Stimulated activated CD4-positive, alpha-beta T cell treated with anti-CD3 and anti-CD28 coated beads, Interleukin-2, amount 100 ng/mL, for 24 hours (primary cell): ENCODE measurements around the gene SLC9A3.

ENCODE experiments used
- DNase-seq, 2 donors: peaks; one replicate each; pipeline ENCODE4 v3.0.0-alpha.2; 2020

Gene SLC9A3

DNA sequence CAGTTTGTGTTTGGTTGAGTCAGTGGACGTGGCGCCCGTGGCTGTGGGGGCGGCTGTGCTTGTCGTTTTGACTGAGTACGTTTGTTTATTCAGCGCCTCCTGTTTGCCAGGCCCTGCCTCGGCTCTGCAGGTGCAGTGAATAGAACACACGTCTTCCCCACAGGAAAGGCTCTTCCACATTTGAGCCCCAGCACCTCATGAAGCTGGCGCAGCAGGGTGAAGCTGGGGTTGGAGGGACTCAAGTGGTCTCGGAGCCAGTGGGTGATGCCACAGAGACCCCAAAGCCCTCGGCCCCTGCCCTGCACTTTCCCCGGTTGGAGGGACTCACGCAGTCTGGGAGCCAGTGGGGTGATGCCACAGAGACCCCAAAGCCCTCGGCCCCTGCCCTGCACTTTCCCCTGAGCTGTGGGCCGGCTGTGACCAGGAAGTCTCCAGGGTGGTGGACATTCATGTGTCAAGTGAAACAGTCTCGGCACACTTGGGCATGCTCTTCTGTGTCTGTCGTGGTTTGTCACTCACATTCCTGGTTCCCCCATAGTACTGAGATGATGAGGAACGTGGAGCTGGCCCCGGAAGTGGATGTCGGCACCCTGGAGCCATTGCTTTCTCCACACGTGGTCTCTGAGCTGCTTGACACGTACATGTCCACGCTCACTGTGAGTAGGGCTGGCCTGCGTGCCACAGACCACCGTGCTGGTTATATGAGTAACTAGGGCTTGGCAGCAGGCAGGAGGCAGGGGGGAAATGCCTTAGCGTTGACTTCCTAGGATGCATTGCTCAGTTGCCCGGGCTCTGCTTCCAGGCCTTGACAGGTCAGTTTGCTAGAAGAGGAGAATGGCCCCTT, 67.7 kb downstream of the SLC9A3 start:
- no peak for DNase-seq

DNA sequence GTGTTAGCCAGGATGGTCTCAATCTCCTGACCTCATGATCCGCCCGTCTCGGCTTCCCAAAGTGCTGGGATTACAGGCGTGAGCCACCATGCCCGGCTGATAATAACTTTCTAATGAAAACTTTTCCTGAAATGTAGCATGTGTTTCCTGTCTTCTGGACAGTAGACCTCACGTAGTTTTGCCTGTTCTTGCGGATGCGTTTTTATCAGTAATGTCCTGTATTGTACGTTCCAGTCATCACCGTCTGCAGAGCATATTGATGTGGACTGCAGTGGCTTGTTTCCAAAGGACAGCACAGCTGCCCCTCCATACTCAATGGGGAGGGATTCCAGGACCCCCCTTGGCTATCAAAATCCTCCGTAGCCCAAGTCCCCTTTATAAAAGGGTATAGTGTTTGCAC, 68.4 kb downstream of the SLC9A3 start:
- no peak for DNase-seq

DNA sequence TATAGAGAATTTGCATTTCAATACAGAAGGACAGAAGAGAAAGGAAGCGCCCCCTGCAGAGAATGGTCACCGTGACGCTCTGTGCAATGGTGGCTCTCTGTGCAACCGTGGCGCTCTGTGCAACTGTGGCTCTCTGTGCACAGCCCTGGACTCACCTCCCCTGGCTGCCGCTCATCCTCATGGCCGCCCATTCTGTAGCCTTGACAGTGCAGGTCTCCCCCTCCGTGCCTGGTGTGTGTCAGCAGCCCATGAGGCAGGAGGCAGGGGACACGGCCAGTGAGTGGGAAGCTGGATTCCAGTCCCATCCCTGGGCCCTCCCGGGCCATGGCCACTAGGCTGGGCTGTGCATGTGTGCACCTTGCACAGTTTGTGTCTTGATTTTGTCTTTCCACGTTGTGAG, 69.3 kb downstream of the SLC9A3 start:
- DNase-seq = no peak

DNA sequence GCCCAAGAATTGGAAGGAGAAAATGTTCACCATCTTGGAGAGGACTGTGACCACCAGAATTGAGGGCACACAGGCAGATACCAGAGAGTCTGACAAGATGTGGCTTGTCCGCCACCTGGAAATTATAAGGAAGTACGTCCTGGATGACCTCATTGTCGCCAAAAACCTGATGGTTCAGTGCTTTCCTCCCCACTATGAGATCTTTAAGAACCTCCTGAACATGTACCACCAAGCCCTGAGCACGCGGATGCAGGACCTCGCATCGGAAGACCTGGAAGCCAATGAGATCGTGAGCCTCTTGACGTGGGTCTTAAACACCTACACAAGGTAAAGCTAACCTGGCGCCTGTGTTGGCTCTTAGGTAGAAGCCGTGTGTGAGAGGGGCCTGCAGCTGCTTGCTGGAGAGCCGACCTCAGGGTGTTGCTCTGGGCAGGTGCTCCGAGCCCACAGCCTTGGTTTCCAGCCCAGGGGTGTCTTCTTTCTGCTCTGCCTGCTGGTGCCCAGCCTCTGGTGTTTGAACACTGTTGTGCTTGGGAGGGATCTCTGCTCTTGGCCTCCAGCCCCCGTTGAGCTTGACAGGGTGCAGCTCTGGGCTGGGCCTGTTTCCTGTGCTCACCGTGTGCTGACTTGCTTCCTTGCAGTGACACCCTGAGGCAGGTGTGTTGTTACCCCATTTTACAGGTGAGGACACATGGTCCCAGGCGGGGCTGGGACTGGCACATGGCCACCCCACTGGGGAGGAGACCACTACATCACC, 70.3 kb downstream of the SLC9A3 start:
- DNase-seq = no peak

DNA sequence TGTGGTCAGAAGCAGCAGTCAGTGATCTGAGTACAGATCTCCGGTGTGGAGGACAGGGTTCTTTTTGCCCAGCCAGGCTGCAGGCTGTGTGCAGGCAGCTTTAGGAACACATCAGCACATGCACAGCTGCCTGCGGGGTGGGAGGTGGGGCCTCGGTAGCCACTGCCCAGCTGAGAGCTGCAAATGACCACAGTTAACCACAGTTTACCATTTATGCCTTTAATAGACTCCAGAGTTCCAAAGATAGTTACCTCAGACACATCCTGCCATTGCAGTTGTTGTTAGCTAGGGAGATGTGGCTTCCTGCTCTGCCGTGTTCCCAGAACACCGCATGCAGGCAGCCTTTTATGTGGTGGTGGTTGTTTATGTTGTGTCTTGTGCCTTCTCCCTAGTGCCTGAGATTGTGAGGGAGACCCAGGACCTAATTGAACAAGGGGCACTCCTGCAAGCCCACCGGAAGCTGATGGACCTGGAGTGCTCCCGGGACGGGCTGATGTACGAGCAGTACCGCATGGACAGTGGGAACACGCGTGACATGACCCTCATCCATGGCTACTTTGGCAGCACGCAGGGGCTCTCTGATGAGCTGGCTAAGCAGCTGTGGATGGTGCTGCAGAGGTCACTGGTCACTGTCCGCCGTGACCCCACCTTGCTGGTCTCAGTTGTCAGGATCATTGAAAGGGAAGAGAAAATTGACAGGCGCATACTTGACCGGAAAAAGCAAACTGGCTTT, 71.1 kb downstream of the SLC9A3 start:
- no peak for DNase-seq

DNA sequence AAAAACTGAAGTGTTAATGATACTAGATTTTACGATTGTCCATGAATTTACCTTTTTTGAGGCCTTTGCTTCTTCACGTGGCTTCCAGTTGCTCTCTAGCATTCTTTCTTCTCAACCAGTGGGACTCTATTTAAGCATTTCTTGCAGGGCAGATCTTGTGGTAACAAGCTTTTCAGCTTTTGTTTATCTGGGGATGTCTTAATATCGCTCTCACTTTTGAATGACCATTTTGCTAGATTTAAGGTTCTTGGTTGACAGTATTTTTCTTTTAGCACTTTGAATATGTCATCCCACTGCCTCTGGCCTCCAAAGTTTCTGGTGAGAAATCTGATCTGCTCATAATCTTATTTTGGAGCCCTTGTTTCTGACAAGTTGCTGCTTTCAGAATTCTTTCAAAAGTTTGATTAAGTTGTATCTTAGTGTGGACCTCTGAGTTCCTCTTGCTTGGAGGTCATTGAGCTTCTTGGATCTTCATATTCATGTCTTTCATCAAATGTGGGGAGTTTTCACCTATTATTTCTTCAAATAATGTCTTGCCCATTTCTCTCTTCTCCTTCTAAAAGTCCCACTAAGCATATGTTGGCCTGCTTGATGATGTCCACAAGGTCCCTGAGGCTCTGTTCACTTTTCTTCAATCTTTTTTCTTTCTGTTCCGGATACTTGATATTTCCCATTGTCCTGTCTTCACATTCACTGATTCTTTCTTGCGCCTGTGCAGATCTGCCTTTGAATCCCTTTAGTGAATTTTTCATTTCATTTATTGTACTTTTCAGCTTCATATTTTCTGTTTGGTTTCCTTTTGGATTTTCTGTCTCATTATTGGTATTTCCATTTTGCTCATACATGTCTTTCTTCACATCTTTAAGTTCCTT, 72.4 kb downstream of the SLC9A3 start:
- no peak for DNase-seq

DNA sequence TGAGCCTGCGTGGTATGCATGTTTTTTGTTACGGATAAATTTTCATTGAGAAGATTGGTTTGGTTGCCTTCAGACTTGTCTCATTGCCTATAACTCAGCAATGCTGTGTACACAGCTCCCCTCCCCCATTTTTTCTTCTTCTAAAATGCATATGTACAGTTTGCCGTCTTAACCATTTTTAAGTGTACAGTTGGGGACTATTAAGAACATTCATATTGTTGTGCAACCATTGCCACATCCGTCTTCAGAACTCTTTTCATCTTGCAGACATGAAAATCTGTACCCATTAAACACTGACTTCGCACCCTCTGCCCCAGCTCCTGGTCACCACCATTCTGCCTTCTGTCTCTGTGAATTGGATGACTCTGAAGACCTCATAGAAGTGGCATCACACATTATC, 75.1 kb downstream of the SLC9A3 start:
- no peak for DNase-seq

DNA sequence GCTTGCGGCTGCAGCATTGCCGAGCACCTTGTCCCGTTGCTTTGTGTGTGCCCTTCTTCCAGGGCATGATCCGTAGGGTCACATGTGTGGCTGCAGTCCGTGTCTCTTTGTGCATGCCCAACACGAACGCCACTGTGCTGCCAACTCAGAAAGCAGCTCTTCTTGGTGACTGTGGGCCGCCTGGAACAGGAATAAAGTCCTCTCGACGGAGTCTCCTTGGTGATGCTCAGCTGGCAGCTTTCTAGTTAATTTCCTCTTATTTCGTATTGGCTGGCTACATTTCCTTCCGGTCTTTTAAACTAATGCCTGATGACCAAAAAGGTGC, 75.5 kb downstream of the SLC9A3 start:
- DNase-seq = no peak

DNA sequence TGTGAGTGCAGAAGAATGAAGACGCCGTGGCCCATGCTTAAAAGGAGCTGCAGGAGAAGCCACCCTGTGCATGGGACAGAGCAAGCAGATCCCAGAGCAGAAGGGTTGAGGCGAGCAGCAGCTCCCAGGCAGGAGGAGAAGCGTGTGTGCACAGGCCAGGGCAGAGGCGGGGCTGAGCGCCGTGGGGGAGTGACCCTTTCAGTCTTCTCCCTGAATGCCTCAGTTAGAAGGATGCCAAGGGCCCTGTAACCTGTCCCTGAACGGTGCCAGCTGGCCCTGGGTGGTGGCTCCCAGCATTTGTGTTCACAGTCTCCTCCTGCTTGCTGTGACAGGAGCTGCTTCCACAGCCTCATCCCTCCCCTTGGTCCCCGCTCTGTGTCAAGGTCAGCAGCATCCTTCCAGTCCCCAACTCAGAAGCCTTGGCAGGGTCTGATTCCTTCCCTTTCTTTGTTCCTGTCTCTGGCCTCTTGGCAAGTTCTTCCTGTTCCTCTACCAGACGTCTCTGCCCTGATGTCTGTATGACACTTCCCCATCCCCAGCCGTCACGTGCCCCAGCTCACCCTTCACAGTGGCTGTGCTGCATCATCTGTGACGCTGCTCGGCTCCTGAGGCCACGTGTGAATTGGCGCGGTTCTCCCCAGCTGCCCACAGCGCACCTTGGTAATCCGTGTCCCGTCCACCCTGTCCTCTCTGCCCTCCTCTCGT, 76.0 kb downstream of the SLC9A3 start:
- no peak for DNase-seq

DNA sequence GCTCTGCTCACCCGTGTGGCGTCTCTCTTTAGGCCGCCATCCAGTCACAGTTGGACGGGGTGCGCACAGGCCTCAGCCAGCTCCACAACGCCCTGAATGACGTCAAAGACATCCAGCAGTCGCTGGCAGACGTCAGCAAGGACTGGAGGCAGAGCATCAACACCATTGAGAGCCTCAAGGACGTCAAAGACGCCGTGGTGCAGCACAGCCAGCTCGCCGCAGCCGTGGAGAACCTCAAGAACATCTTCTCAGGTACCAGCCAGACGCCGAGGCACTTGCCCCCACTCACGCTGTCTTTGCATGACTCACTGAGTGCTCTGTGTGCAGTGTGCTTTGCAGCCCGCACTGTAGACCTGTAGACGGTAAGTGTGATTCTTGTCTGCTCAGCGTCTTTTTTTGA, 76.7 kb downstream of the SLC9A3 start:
- DNase-seq = no peak

DNA sequence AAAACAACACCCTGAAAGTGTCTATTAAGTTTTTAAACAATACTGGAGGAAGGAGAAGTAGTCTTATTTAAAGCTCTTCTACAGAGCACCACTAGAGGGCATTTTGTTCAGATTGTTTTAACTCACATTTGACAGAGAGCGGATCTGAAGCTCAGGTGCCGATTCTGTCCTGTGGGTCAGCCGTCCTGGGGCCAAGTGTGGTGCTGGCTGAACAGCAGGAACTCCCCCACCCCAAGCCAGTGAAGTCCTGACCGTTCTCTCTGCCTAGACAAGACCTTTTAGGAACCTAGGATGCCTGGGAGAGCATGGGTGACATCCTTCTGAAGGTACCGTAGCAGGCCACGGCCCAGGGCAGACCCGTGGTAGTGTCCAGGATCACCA, 77.4 kb downstream of the SLC9A3 start:
- no peak for DNase-seq

DNA sequence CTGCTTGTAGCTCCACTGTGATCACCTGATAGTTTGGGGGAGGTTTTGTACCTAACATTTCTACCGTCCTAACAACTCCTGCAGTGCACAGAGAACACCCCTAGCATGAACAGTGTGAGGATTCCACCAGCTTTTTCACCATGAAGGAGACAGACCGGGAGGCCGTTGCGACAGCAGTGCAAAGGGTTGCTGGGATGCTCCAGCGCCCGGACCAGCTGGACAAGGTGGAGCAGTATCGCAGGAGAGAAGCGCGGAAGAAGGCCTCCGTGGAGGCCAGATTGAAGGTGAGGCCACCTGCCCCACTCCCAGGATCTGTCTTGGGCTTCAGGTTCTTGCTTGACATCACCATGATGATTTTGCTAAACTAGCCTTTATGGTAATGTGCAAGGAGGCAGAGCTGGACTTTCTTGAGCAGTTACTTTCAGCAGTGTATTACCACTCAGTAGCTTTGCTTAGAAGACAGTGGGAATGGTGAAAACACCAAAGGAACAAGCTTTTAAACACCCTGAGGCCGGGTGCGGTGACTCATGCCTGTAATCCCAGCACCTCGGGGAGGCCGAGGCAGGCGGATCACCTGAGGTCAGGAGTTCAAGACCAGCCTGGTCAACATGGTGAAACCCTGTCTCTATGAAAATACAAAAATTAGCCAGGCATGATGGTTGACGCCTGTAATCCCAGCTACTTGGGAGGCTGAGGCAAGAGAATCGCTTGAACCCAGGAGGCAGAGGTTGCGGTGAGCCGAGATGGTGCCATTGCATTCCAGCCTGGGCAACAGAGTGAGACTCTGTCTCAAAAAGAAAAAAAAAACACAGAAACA, 78.0 kb downstream of the SLC9A3 start:
- no peak for DNase-seq

DNA sequence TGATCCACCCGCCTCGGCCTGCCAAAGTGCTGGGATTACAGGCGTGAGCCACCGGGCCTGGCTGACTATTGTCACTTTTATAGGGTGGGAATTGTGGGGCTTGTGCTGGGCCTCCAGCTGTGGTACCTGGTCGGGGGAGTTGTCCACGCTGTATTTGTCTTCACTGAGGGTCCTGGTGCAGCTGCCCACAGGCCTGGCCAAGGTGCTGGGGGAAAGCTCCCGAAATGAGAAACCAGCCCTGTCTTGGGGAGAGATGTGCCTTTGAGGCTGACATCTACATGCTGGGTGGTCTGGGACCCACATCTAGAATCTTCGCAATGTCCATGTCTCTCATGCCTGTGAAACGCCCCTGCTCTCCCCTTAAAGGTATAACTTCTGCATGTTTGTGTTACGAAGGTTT, 78.7 kb downstream of the SLC9A3 start:
- DNase-seq = no peak

DNA sequence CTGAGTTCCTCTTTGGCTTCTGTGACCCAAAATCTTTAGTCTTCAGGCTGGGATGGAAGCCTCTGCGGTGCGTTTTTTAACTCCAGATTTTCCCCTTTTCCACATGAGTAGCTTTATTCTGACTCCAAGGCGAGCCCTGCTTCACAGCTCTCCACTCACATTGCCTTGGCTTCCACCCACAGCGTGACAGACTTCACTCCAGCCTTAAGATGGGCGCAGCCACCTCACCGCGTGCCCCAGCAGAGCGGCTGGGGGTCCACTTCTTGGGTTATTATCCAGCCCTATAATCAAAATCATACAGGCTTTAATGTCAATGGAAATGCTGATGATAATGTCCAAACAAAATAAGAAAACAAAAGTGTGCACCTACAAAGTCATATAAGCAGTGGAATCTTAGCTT, 80.0 kb downstream of the SLC9A3 start:
- no peak for DNase-seq

DNA sequence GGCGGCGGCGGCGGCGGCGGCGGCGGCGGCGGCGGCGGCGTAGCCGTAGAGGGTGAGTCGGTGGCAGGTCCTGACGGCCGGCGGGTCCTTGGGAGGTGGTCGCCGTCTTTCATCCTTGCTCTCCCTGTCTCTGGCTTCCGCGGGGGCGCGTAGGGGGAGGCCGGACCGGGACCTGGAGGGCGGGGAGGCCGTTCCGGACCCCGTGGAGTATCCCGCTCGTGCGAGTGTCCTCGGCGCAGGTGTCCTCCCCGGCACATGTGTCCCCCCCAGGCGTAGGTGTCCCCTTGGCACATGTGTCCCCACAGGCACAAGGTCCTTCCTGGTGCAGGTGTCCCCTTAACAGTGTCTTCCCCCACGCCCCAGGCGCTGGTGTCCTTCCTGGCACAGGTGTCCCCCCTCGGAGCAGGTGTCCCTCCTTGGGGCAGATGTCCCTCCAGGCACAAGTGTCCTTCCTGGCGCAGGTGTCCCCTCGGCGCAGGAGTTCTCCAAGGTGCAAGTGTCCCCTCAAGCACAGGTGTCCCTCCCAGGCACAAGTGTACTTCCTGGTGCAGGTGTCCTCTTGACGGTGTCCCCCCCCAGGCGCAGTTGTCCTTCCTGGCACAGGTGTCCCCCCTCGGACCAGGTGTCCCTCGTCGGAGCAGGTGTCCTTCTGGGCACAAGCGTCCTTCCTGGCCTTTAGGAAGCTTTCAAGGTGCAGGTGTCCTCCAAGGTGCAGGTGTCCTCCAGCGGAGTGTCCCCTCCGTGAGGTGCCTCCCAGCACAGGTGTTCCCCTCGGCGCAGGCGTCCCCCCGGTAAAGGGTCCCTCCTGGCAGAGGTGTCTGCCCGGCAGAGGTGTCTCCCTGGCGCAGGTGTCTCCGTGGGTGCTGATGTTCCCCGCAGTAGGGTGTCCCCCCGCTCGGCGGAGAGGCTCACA, 80.8 kb downstream of the SLC9A3 start:
- peak in 1 of 2 donors; percentile 47 for DNase-seq

DNA sequence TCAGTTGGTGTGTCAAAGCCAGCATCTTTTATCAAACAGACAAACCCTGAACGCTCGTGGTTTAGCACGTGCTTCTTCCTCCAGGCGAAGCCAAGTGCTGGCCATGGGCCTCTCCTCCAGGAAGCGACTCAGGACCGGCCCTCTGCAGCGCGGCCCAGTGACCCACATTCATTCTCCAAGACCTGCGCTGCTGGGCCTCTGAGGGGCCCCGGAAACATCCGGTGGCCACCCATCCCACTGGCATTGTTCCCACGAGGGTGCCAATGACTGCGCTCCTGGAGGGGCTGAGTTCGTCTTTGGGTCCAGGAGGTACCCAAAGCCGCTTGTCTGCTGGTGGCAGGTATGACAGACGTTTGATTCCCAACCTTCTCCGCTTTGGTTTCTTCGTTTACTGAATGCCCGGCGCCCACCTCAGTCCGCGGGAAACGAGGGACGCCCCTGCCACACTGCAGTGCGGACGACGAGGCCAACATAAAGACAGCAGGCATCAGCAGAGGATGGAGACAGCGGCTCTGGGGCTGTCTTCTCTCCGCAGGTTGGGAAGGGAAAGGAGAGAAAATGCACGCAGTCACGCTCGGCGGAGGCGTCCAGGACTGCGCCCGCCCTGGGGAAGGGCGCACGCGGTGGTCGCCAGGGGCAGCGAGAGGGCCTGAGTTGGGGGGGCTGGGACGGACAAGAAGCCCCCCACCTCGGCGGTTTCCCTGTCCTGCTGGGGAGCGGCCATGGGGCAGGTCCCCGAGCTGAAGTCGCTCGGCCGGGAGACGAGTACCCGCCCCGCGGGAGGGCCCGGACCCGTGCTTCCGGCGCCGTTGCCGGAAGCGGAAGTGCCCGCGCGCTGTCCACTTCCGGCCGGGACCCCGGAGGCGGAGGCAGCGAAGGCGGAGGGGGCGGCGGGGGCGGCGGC, 81.7 kb downstream of the SLC9A3 start, which contains the start of gene EXOC3:
Gene EXOC3, plus strand, starts transcription at position 842 of the 904 bp plus-strand sequence. CDS start 3,030 bp downstream, outside the sequence.
- DNase-seq = peak; percentile 79 to 81

DNA sequence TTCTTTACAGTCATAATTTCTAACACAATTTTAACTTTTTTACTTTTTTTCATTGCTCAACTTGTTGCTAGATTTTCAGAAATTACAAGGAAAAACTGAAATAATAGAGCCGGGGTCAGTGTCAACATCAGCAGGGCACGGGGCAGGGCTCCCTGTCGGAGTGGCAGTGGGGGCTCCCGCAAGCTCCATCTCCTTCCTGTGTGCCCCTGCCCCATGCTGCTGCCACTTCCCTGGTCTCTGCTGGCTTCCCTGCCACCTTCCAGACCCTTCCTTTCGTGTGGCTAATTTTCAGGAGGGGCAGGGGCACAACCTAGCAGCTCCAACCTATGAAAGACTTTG, 82.3 kb downstream of the SLC9A3 start:
- DNase-seq = no peak

DNA sequence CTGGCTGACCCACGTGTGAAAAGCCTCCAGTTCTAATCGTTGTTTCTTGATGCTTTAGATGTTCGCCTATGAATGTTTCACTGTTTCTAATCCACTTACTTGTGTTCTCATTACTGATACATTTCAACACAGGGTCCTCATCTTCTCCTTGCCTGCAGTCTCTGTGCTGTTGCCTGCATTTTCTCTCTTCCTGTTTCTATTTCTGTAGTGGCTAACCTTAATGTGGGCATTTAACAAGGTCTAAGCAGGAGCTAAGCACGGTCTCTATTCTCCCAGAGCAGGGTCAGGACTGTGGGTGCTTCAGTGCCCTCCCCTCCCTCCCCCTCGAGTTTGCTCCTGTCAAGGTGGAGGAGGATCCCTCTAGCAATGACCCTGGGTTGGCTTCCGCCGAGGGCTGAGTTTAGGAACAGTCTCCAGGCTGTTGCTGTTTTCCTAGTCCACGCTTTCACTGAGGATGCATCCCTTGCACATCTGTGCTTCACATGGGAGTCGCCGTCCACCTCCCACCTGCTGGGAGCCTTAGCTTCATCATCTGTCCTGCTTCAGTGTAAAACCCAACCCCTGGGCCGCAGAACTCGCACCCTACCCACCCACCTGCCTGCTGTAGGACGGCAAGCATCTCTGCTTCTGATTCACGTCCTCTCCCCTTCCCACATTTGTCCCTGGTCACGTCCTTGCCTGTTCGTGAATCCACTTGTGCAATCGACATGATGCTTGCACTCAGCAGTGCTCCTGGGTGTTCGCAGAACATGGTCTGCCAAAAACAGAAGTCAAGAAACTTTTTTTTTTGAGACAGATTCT, 83.6 kb downstream of the SLC9A3 start:
- DNase-seq = no peak
